NCI-H2196 (cell line): Measurements from ENCODE around the gene RMC1.

Experiments
- DNase-seq: peaks from one replicate; lab custom pipeline; 2025; ENCODE audit not compliant: unreplicated experiment; lab: John Stamatoyannopoulos, UW

RMC1 gene

DNA sequence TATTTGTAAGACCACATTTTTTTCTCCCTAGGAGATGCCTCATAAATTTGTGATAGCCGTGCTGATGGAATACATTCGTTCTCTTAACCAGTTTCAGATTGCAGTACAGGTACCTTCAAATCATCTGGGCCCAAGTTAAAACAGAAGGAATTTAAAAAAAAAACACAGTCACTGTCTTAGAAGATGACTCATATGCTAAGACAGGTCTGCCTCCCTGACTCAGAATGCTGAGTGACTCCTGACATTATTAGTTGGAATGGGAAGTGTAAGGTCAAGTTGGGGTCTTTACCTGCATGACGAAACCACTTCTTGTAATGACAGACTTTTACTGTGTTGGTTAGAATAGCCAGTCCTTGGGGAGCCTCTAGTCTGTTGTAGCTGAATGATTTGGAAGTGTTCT is 26.3 kb downstream of the RMC1 start:
- no peak for DNase-seq

GRCh38 chr18:23530195-23530594 is 26.9 kb downstream of the RMC1 start:
- DNase-seq: no peak

- no peak for DNase-seq
These were observed 28.6 kb downstream of the RMC1 start for GRCh38 chr18:23531912-23532311.

GRCh38 chr18:23532848-23533247 is 29.5 kb downstream of the RMC1 start:
- DNase-seq: no peak

DNA sequence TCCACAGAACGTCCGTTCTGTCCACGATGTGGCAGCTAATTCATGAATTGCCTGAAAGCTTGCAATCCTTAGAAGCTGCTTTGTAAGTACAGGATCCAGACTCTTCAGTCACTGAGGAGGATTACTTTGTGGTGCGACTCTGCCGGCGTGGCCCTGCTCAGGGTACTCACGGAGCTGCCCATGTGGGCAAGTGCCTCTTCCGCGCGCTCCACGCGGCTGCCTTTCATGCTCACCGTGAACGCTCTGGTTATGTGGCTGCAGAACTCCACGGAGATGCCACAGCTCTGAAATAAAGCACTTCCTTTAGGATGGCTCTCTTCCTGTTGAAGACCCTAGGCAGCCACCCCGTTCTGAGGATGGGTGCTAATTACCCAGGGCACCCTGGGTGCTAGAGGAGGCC is 31.0 kb downstream of the RMC1 start:
- DNase-seq: no peak

GRCh38 chr18:23536204-23536603 is 32.9 kb downstream of the RMC1 start:
- no peak for DNase-seq

DNA sequence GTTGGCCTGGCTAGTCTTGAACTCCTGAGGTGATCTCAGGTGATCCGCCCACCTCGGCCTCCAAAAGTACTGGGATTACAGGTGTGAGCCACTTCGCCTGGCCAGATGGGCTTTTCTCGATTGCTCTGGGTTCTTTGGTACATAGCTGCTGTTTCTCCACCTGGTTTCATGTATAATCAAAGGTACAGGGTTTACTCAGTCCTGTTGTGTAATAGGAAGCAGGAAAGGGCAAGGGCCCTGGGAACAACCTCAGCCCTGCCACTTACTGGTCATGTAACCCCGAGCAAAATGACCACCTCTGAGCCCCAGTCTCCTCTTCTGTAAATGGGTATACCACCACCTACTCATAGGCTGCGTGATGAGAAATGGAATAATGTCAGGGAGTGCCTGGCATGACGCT is 34.0 kb downstream of the RMC1 start:
- DNase-seq: no peak

DNA sequence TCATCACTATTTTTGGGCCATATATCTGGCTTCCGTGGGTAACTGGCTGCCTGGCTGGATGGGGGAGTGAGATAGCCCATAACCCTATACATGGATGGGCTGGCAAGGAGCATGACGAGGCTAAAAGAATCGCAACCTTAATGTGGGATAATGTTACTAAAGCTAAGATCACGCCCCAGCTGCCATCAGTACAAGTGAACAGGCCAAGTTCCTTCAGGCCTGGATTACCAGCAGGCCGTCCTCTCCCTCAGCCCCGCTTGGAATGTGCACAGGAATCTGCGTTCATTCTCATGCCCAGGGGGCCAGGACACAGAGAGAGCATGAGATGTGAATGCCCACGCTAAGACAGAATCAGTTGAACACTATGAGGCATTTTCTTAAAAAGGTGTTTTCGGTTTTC is 34.7 kb downstream of the RMC1 start:
- no peak for DNase-seq

- DNase-seq: no peak
These were observed 35.6 kb downstream of the RMC1 start for GRCh38 chr18:23538870-23539269.

- no peak for DNase-seq
These were observed 36.0 kb downstream of the RMC1 start for GRCh38 chr18:23539296-23539695.

GRCh38 chr18:23539911-23540525 is 36.7 kb downstream of the RMC1 start:
- DNase-seq: no peak

DNA sequence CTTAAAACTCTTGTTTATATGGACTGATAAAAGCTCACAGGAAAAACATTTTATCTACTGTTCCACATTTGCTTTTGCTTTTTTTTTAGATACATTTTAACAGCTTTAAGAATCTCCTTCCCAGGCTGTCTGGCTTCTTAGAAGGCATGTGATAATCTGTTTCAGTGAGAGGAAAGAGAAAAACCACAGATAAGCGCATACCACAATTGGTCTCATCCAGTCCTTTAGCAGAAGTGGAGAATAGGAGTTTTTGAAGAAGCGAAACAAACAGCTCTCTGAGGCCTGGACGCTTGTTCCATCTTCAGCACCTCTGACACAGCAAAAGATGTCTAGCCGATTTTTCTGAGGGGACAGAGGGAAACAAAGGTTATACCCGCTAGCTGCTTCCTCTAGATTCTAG is 37.6 kb downstream of the RMC1 start:
- DNase-seq: no peak

DNA sequence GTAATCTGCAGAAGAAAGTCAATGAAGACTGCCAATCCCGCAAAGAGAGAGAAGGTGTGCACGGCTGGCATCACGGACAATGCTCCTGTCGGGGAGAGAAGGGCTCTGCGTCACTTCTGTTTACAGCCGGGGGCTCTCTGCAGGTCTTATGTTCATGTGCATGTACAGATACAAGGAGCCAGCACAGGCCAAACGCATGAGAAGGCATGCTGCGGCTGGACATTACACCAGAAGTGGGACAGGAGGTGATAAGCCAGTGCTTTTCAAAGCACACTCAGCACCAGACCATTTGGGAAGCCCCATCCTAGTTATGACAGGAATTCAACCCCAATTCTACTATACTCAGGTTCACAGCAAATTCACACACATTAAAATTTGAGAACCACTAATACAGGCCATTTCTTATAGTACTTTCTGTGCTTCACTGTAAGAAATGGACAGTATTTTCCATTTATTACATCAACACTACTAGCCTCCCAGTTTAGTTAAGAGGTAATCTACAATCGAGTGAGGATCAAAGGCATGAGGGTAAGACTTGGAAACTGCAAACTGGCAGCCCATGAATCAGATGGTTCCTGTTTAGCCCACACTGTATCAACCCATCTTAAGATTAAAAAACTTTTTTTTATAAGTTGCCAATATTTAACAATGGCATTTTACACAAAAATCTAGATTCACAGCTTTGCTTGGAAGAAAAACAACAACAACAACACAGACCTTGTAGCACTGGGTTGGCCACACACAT is 38.2 kb downstream of the RMC1 start:
- DNase-seq: no peak

DNA sequence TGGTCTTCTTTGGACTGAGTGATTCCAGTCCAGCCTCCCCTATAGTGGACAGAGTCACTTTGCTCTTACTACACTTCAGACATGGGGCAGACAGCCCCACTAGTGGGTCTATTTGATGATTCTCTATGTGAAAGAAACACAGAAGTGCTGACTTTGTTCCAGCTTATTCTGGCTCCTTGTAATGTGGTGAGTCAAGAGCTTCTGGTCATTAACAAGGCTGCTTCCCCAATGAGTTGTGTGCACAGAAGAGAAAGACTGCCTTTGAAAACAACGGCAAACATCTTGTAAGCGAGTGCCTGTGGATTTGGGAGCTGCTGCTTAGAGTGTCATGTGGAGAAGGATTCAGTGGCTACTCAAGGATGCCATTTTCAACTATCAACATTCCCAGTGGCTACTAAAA is 39.1 kb downstream of the RMC1 start:
- DNase-seq: no peak

GRCh38 chr18:23545247-23545789 is 42.0 kb downstream of the RMC1 start:
- no peak for DNase-seq

GRCh38 chr18:23547306-23547705 is 44.0 kb downstream of the RMC1 start:
- DNase-seq: no peak

- no peak for DNase-seq
These were observed 44.5 kb downstream of the RMC1 start for GRCh38 chr18:23547846-23548245.

- DNase-seq: no peak
These were observed 45.0 kb downstream of the RMC1 start for GRCh38 chr18:23548275-23548674.

DNA sequence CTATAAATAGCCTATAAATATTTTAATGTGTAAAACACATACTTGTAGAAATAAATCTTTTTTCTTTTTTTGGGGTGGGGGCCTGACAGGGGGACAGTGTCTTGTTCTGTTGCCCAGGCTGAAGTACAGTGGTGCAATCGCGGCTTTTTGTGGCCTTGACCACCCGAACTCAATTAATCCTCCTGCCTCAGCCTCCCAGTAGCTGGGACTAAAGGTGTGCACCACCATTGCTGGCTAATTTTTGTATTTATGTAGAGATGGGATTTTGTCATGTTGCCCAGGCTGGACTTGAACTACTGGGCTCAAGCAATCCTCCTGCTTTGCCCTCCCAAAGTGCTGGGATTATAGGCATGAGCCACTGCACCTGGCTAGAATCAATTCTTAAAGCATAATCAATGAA is 45.4 kb downstream of the RMC1 start:
- DNase-seq: no peak

- peak; percentile 37 for DNase-seq
These were observed 47.6 kb downstream of the RMC1 start for GRCh38 chr18:23550898-23551297.

GRCh38 chr18:23551978-23552377 is 48.7 kb downstream of the RMC1 start:
- DNase-seq: no peak

- DNase-seq: no peak
These were observed 49.2 kb downstream of the RMC1 start for GRCh38 chr18:23552505-23552904.

- no peak for DNase-seq
These were observed 50.6 kb downstream of the RMC1 start for GRCh38 chr18:23553887-23554286.
